ACC112 (cell line): ENCODE results near the gene SMIM5.
A peak's percentile ranks its signal among the peaks of the same experiment; 100 is the strongest.

ENCODE experiments used
- H2AFZ ChIP-seq: fragments of 200-600 bp; sonication (generic); one replicate; pipeline ENCODE4 v1.6.0; 2017; ENCODE audit warnings: antibody characterized with exemption, low read length; ENCODE audit not compliant: unreplicated experiment
- H3K27ac ChIP-seq: fragments of 200-600 bp; sonication (generic); 2 replicates; pipeline ENCODE4 v1.5.1; 2014; ENCODE audit warnings: low read depth, mild to moderate bottlenecking, antibody characterized with exemption, low read length, moderate library complexity
- H3K27me3 ChIP-seq: fragments of 200-600 bp; sonication (generic); 2 replicates; pipeline ENCODE4 v1.6.1; 2014; ENCODE audit warnings: mild to moderate bottlenecking, antibody characterized with exemption, low read length, moderate library complexity, mixed read lengths; ENCODE audit not compliant: insufficient read depth
- H3K36me3 ChIP-seq: fragments of 200-600 bp; sonication (generic); 2 replicates; pipeline ENCODE4 v1.6.1; 2016; ENCODE audit warnings: mild to moderate bottlenecking, antibody characterized with exemption, low read length, moderate library complexity, mixed read lengths; ENCODE audit not compliant: insufficient read depth
- H3K4me1 ChIP-seq: fragments of 200-600 bp; sonication (generic); one replicate; pipeline ENCODE4 v1.6.1; 2016; ENCODE audit warnings: low read length, mixed read lengths; ENCODE audit not compliant: insufficient read depth, unreplicated experiment, control insufficient read depth
- H3K4me3 ChIP-seq: fragments of 200-600 bp; sonication (generic); 2 replicates; pipeline ENCODE4 v1.5.1; 2014; ENCODE audit warnings: mild to moderate bottlenecking, low read depth, low read length
- H3K79me2 ChIP-seq: fragments of 200-600 bp; sonication (generic); one replicate; pipeline ENCODE4 v1.6.0; 2016; ENCODE audit warnings: low read length; ENCODE audit not compliant: control insufficient read depth, unreplicated experiment, insufficient read depth

SMIM5 gene

GRCh38 chr17:75650874-75651273, 17.6 kb downstream of the SMIM5 start:
- no peaks in the 10 kb centered on the region for H3K27me3 ChIP-seq
- no peaks in the 10 kb centered on the region; the same call in 1 of the 2 replicates for H3K36me3 ChIP-seq
- H2AFZ ChIP-seq: no peak overlapping the region
- no peak overlapping the region for H3K4me3 ChIP-seq
- H3K4me1 ChIP-seq: no peaks in the 10 kb centered on the region
- no peaks in the 10 kb centered on the region for H3K79me2 ChIP-seq
- no peak overlapping the region for H3K27ac ChIP-seq

GRCh38 chr17:75652341-75652740, 19.1 kb downstream of the SMIM5 start:
- Histone ChIP-seq H3K4me3 (no peak overlapping the region), H3K36me3 (peaks cover 3% of the 10 kb centered on the region), H2AFZ (no peak overlapping the region), H3K27me3 (no peaks in the 10 kb centered on the region), H3K27ac (no peak overlapping the region), H3K4me1 (no peaks in the 10 kb centered on the region), H3K79me2 (no peaks in the 10 kb centered on the region)

- H3K79me2 ChIP-seq: no peaks in the 10 kb centered on the region
- H3K4me3 ChIP-seq: no peak overlapping the region
- H3K27ac ChIP-seq: no peak overlapping the region
- H3K36me3 ChIP-seq: peaks cover 4% of the 10 kb centered on the region
- no peaks in the 10 kb centered on the region for H3K27me3 ChIP-seq
- no peak overlapping the region for H2AFZ ChIP-seq
- no peaks in the 10 kb centered on the region for H3K4me1 ChIP-seq
Measured at GRCh38 chr17:75652934-75653549, 19.8 kb downstream of the SMIM5 start.

GRCh38 chr17:75654176-75654575, 20.9 kb downstream of the SMIM5 start:
- H3K27me3 ChIP-seq: no peaks in the 10 kb centered on the region
- H3K79me2 ChIP-seq: no peaks in the 10 kb centered on the region
- H3K4me1 ChIP-seq: no peaks in the 10 kb centered on the region
- H2AFZ ChIP-seq: no peak overlapping the region
- no peak overlapping the region for H3K4me3 ChIP-seq
- H3K27ac ChIP-seq: no peak overlapping the region
- peaks cover 4% of the 10 kb centered on the region for H3K36me3 ChIP-seq

GRCh38 chr17:75658237-75658636, 25.0 kb downstream of the SMIM5 start:
- Histone ChIP-seq H3K79me2 (no peaks in the 10 kb centered on the region), H3K27ac (no peak overlapping the region), H3K4me1 (no peaks in the 10 kb centered on the region), H2AFZ (no peak overlapping the region), H3K27me3 (no peaks in the 10 kb centered on the region), H3K4me3 (no peak overlapping the region), H3K36me3 (peaks cover 22% of the 10 kb centered on the region)

- no peak overlapping the region for H3K27ac ChIP-seq
- H3K4me1 ChIP-seq: peaks cover 7% of the 10 kb centered on the region
- H3K79me2 ChIP-seq: peaks cover 9% of the 10 kb centered on the region
- no peak overlapping the region for H2AFZ ChIP-seq
- no peak overlapping the region for H3K4me3 ChIP-seq
- no peaks in the 10 kb centered on the region for H3K27me3 ChIP-seq
- H3K36me3 ChIP-seq: peaks cover 22% of the 10 kb centered on the region
Measured at GRCh38 chr17:75661531-75661930, 28.3 kb downstream of the SMIM5 start.

- no peaks in the 10 kb centered on the region for H3K27me3 ChIP-seq
- peaks cover 18% of the 10 kb centered on the region for H3K36me3 ChIP-seq
- no peak overlapping the region for H3K4me3 ChIP-seq
- no peak overlapping the region for H2AFZ ChIP-seq
- H3K27ac ChIP-seq: no peak overlapping the region
- H3K79me2 ChIP-seq: peaks cover 18% of the 10 kb centered on the region
- H3K4me1 ChIP-seq: peaks cover 7% of the 10 kb centered on the region
Measured at GRCh38 chr17:75662511-75662910, 29.3 kb downstream of the SMIM5 start.

- Histone ChIP-seq H3K27me3 (no peaks in the 10 kb centered on the region), H3K79me2 (peaks cover 34% of the 10 kb centered on the region), H3K4me3 (no peak overlapping the region), H3K36me3 (peaks cover 18% of the 10 kb centered on the region), H3K27ac (no peak overlapping the region), H2AFZ (no peak overlapping the region), H3K4me1 (peaks cover 14% of the 10 kb centered on the region)
Measured at GRCh38 chr17:75664099-75664549, 30.9 kb downstream of the SMIM5 start.

GRCh38 chr17:75665981-75666380, 32.7 kb downstream of the SMIM5 start:
- peaks cover 14% of the 10 kb centered on the region for H3K4me1 ChIP-seq
- no peaks in the 10 kb centered on the region for H3K27me3 ChIP-seq
- H3K79me2 ChIP-seq: peaks cover 52% of the 10 kb centered on the region
- no peak overlapping the region for H2AFZ ChIP-seq
- H3K4me3 ChIP-seq: peak overlapping the region; percentile 99
- H3K36me3 ChIP-seq: peaks cover 19% of the 10 kb centered on the region
- H3K27ac ChIP-seq: no peak overlapping the region

- Histone ChIP-seq H2AFZ (peak within 1 kb of the TSS; percentile 87), H3K4me1 (peaks cover 14% of the 10 kb centered on the region), H3K27ac (peak within 1 kb of the TSS; percentile 78), H3K4me3 (peak within 1 kb of the TSS; percentile 99), H3K36me3 (peaks cover 15% of the 10 kb centered on the region; the same call in 1 of the 2 replicates), H3K79me2 (peaks cover 64% of the 10 kb centered on the region), H3K27me3 (no peaks in the 10 kb centered on the region)
Measured at GRCh38 chr17:75666959-75667790, 33.9 kb downstream of the SMIM5 start, which contains the start of the genes RECQL5 and SAP30BP. Gene RECQL5 (minus strand): TSS chr17:75667154. CDS start chr17:75666557, 597 bp downstream. Gene SAP30BP (plus strand): TSS chr17:75667338. CDS start chr17:75667373, 35 bp downstream.
